Measurements from ENCODE around the gene GMPR2.

Gene GMPR2

GRCh38 chr14:24246765-24247212, 14.1 kb downstream of the GMPR2 start:
- no peak for DNase-seq
- Histone ChIP-seq H3K36me3 (no peaks in the 10 kb centered on the region), H3K27me3 (ENCODE audit: insufficient read depth, low read depth, severe bottlenecking) (no peaks in the 10 kb centered on the region), H3K4me3 (ENCODE audit: low read depth, low read length) (no peak overlapping the region), H3K27ac (no peak overlapping the region), H3K9me3 (ENCODE audit: severe bottlenecking) (no peaks in the 10 kb centered on the region)
- no peak for TF ChIP-seq CTCF (IDR thresholded peaks at IDR 0.05; ENCODE audit: low read depth, low read length)

- H3K4me3 ChIP-seq (ENCODE audit: low read depth, low read length): no peak overlapping the region
- H3K9me3 ChIP-seq (ENCODE audit: severe bottlenecking): no peaks in the 10 kb centered on the region
- no peaks in the 10 kb centered on the region for H3K27me3 ChIP-seq (ENCODE audit: insufficient read depth, low read depth, severe bottlenecking)
- no peaks in the 10 kb centered on the region for H3K36me3 ChIP-seq
- H3K27ac ChIP-seq: no peak overlapping the region
- DNase-seq: no peak
- TF ChIP-seq CTCF (IDR thresholded peaks at IDR 0.05; ENCODE audit: low read depth, low read length): no peak
Measured at GRCh38 chr14:24247422-24247821, 14.7 kb downstream of the GMPR2 start.

GRCh38 chr14:24249230-24250021, 16.7 kb downstream of the GMPR2 start:
- TF ChIP-seq CTCF (IDR thresholded peaks at IDR 0.05; ENCODE audit: low read depth, low read length): no peak

GRCh38 chr14:24250354-24250753, 17.6 kb downstream of the GMPR2 start:
- no peak overlapping the region for H3K27ac ChIP-seq
- H3K9me3 ChIP-seq (ENCODE audit: severe bottlenecking): no peaks in the 10 kb centered on the region
- H3K27me3 ChIP-seq (ENCODE audit: insufficient read depth, low read depth, severe bottlenecking): no peaks in the 10 kb centered on the region

More at GRCh38 chr14:24249230-24250021, 16.7 kb downstream of the GMPR2 start:
- no peak for DNase-seq
- no peaks in the 10 kb centered on the region for H3K9me3 ChIP-seq (ENCODE audit: severe bottlenecking)
- no peaks in the 10 kb centered on the region for H3K27me3 ChIP-seq (ENCODE audit: insufficient read depth, low read depth, severe bottlenecking)
- H3K4me3 ChIP-seq (ENCODE audit: low read depth, low read length): no peak overlapping the region
- no peaks in the 10 kb centered on the region for H3K36me3 ChIP-seq
- no peak overlapping the region for H3K27ac ChIP-seq

GRCh38 chr14:24251880-24252288, 19.2 kb downstream of the GMPR2 start:
- Histone ChIP-seq H3K27me3 (ENCODE audit: insufficient read depth, low read depth, severe bottlenecking) (no peaks in the 10 kb centered on the region), H3K4me3 (ENCODE audit: low read depth, low read length) (no peak overlapping the region), H3K36me3 (no peaks in the 10 kb centered on the region; the same call in 1 of the 2 replicates), H3K9me3 (ENCODE audit: severe bottlenecking) (no peaks in the 10 kb centered on the region), H3K27ac (no peak overlapping the region)
- no peak for DNase-seq
- no peak for TF ChIP-seq CTCF (IDR thresholded peaks at IDR 0.05; ENCODE audit: low read depth, low read length)

More at GRCh38 chr14:24250354-24250753, 17.6 kb downstream of the GMPR2 start:
- H3K4me3 ChIP-seq (ENCODE audit: low read depth, low read length): no peak overlapping the region
- TF ChIP-seq CTCF (IDR thresholded peaks at IDR 0.05; ENCODE audit: low read depth, low read length): no peak
- no peak for DNase-seq
- H3K36me3 ChIP-seq: no peaks in the 10 kb centered on the region; the same call in 1 of the 2 replicates

Measured in WERI-Rb-1 (cell line).